Cardiac muscle cell (in vitro differentiated cells and primary cell): ENCODE data around the gene ERBB4. TPM values are rescaled to one million over a fixed set of nuclear protein-coding genes. Genes with fewer than 3 reads are reported as not detected.
A peak's percentile ranks its signal among the peaks of the same experiment; 100 is the strongest.
"Not testable (repeated sequence)": the region's sequence is repeated elsewhere in the genome, so short reads cannot be mapped to it uniquely, and the experiment has no call there.

ENCODE experiments used
- DNase-seq, 2 donors: peaks; one replicate each; pipeline versions ENCODE4 v3.0.0 to v3.0.0-alpha.2; 2010 to 2017; ENCODE audit warnings: low read depth in 1 of 2, low spot score in 1 of 2
- H3K27ac ChIP-seq: fragments of 200-600 bp; sonication (generic); 2 replicates; pipeline ENCODE4 v1.5.1; 2016
- H3K27me3 ChIP-seq: fragments of 200-600 bp; sonication (generic); 2 replicates; pipeline ENCODE4 v1.6.0; 2016; ENCODE audit warnings: control low read depth
- H3K36me3 ChIP-seq: fragments of 200-600 bp; sonication (generic); 2 replicates; pipeline ENCODE4 v1.5.1; 2016; ENCODE audit warnings: control low read depth
- H3K4me1 ChIP-seq: fragments of 200-600 bp; sonication (generic); 2 replicates; pipeline ENCODE4 v1.8.1; 2017; ENCODE audit warnings: low read depth, mild to moderate bottlenecking, mixed run types
- H3K4me3 ChIP-seq: fragments of 200-600 bp; sonication (generic); 2 replicates; pipeline ENCODE4 v1.5.1; 2016; ENCODE audit warnings: mild to moderate bottlenecking
- H3K9me3 ChIP-seq: fragments of 200-600 bp; sonication (generic); 2 replicates; pipeline ENCODE4 v1.5.1; 2017; ENCODE audit warnings: low read depth, mild to moderate bottlenecking, control low read depth
- CTCF ChIP-seq: IDR thresholded peaks from 2 replicates; pipeline ENCODE4 v1.5.1; 2012; ENCODE audit warnings: low read depth, mild to moderate bottlenecking, low read length
- polyA plus RNA-seq: library from polyadenylated mRNA; unstranded; fragments of >200 nt; fragmentation: Nextera tagmentation; extraction: Ambion mirVana; gene quantifications from 2 replicates; pipeline ENCODE4 v1.2.1, GENCODE V29; 2016
- total RNA-seq: library from RNA; depleted of rRNA; stranded (reverse); fragments of >200 nt; gene quantifications from 2 replicates; pipeline ENCODE4 v1.2.3, GENCODE V29; 2016

Gene ERBB4
- total and polyA plus RNA-seq, 2 experiments from 2014 or later = 38.1 to 42.1 TPM

GRCh38 chr2:212249451-212249850 is 289.2 kb downstream of the ERBB4 start:
- H3K27me3 ChIP-seq = no peaks in the 10 kb centered on the region
- no peak overlapping the region for H3K27ac ChIP-seq
- TF ChIP-seq CTCF = peak; percentile 37
- peaks cover 10% of the 10 kb centered on the region for H3K4me1 ChIP-seq
- no peaks in the 10 kb centered on the region for H3K36me3 ChIP-seq
- DNase-seq = peak in 1 of 2 donors; percentile 34
- H3K4me3 ChIP-seq = no peak overlapping the region
- no peaks in the 10 kb centered on the region for H3K9me3 ChIP-seq

- no peak for DNase-seq
- no peaks in the 10 kb centered on the region for H3K9me3 ChIP-seq
Measured at GRCh38 chr2:212245880-212246279, 292.7 kb downstream of the ERBB4 start.

GRCh38 chr2:212242724-212243123 is 295.9 kb downstream of the ERBB4 start:
- Histone ChIP-seq H3K27me3 (no peaks in the 10 kb centered on the region), H3K27ac (no peak overlapping the region), H3K4me3 (no peak overlapping the region), H3K9me3 (no peaks in the 10 kb centered on the region), H3K4me1 (peaks cover 20% of the 10 kb centered on the region), H3K36me3 (no peaks in the 10 kb centered on the region)
- TF ChIP-seq CTCF = no peak
- peak in 1 of 2 donors; percentile 10 for DNase-seq

More at GRCh38 chr2:212245880-212246279, 292.7 kb downstream of the ERBB4 start:
- TF ChIP-seq CTCF = no peak
- Histone ChIP-seq H3K4me1 (peaks cover 14% of the 10 kb centered on the region), H3K27ac (no peak overlapping the region), H3K36me3 (no peaks in the 10 kb centered on the region), H3K27me3 (no peaks in the 10 kb centered on the region), H3K4me3 (no peak overlapping the region)

- not testable (repeated sequence) for DNase-seq, H3K36me3 ChIP-seq, H3K4me3 ChIP-seq, H3K9me3 ChIP-seq, H3K27me3 ChIP-seq
- peak overlapping the region; percentile 34 for H3K27ac ChIP-seq
- H3K4me1 ChIP-seq = peaks cover 22% of the 10 kb centered on the region
Measured at GRCh38 chr2:212238152-212238551, 300.4 kb downstream of the ERBB4 start.

GRCh38 chr2:212237350-212238095 is 301.1 kb downstream of the ERBB4 start:
- H3K9me3 ChIP-seq = no peaks in the 10 kb centered on the region
- peak in 1 of 2 donors; percentile 53 for DNase-seq
- no peak for TF ChIP-seq CTCF

GRCh38 chr2:212228743-212229171 is 309.8 kb downstream of the ERBB4 start:
- peak in 1 of 2 donors; percentile 8 for DNase-seq
- no peak for TF ChIP-seq CTCF
- Histone ChIP-seq H3K36me3 (no peaks in the 10 kb centered on the region), H3K9me3 (no peaks in the 10 kb centered on the region), H3K27me3 (no peaks in the 10 kb centered on the region), H3K4me3 (no peak overlapping the region), H3K4me1 (no peaks in the 10 kb centered on the region), H3K27ac (no peak overlapping the region)

More at GRCh38 chr2:212237350-212238095, 301.1 kb downstream of the ERBB4 start:
- H3K27ac ChIP-seq = peak overlapping the region; percentile 34
- H3K4me3 ChIP-seq = no peak overlapping the region
- H3K27me3 ChIP-seq = no peaks in the 10 kb centered on the region
- peaks cover 17% of the 10 kb centered on the region for H3K4me1 ChIP-seq
- no peaks in the 10 kb centered on the region for H3K36me3 ChIP-seq
